RPMI8226 (cell line): ENCODE results near the gene DDX59.
"Not testable (repeated sequence)": the region's sequence is repeated elsewhere in the genome, so short reads cannot be mapped to it uniquely, and the experiment has no call there.

Experiments used
- DNase-seq: peaks from one replicate; pipeline ENCODE4 v3.0.0-alpha.2; 2015

The DDX59 gene

GRCh38 chr1:200670242-200671118 is 773 bp upstream of the DDX59 start:
- DNase-seq: peak; percentile 72

GRCh38 chr1:200668514-200669313 is 993 bp downstream of the DDX59 start:
- DNase-seq: no peak

GRCh38 chr1:200666309-200666708 is 3.4 kb downstream of the DDX59 start:
- DNase-seq: no peak

- DNase-seq: no peak
Observed at GRCh38 chr1:200665861-200666260, 3.8 kb downstream of the DDX59 start.

GRCh38 chr1:200660719-200661118 is 9.0 kb downstream of the DDX59 start:
- DNase-seq: no peak

GRCh38 chr1:200659269-200659668 is 10.4 kb downstream of the DDX59 start:
- DNase-seq: no peak

GRCh38 chr1:200658037-200658818 is 11.5 kb downstream of the DDX59 start:
- no peak for DNase-seq

GRCh38 chr1:200654660-200655059 is 15.0 kb downstream of the DDX59 start:
- no peak for DNase-seq

GRCh38 chr1:200653022-200653462 is 16.7 kb downstream of the DDX59 start:
- no peak for DNase-seq

- no peak for DNase-seq
Observed at GRCh38 chr1:200652378-200652777, 17.3 kb downstream of the DDX59 start.

- no peak for DNase-seq
Observed at GRCh38 chr1:200646515-200646914, 23.2 kb downstream of the DDX59 start.

GRCh38 chr1:200644021-200644420 is 25.7 kb downstream of the DDX59 start:
- DNase-seq: no peak

GRCh38 chr1:200642481-200642880 is 27.2 kb downstream of the DDX59 start:
- no peak for DNase-seq

GRCh38 chr1:200640963-200641401 is 28.7 kb downstream of the DDX59 start:
- no peak for DNase-seq

- no peak for DNase-seq
Observed at GRCh38 chr1:200640373-200640962, 29.2 kb downstream of the DDX59 start.

- DNase-seq: no peak
Observed at GRCh38 chr1:200638073-200638472, 31.6 kb downstream of the DDX59 start.

GRCh38 chr1:200636681-200637080 is 33.0 kb downstream of the DDX59 start:
- DNase-seq: no peak

GRCh38 chr1:200634261-200635122 is 35.2 kb downstream of the DDX59 start:
- DNase-seq: no peak

GRCh38 chr1:200631375-200631774 is 38.3 kb downstream of the DDX59 start:
- no peak for DNase-seq

- DNase-seq: not testable (repeated sequence)
Observed at GRCh38 chr1:200630515-200630899, 39.2 kb downstream of the DDX59 start.

GRCh38 chr1:200629876-200630514 is 39.7 kb downstream of the DDX59 start:
- DNase-seq: no peak
